ENCODE data around the gene GREB1.

GREB1 gene

GRCh38 chr2:11540996-11541692, 7.3 kb downstream of the GREB1 start:
- no peak for DNase-seq

GRCh38 chr2:11541693-11542274, 7.9 kb downstream of the GREB1 start:
- DNase-seq, result no peak

- DNase-seq, result no peak
Measured at GRCh38 chr2:11542275-11542819, 8.5 kb downstream of the GREB1 start.

- no peak for DNase-seq
Measured at GRCh38 chr2:11543337-11544216, 9.7 kb downstream of the GREB1 start.

GRCh38 chr2:11546072-11546471, 12.2 kb downstream of the GREB1 start:
- no peak for DNase-seq

GRCh38 chr2:11547912-11548497, 14.2 kb downstream of the GREB1 start:
- DNase-seq, result no peak

- no peak for DNase-seq
Measured at GRCh38 chr2:11550302-11550701, 16.5 kb downstream of the GREB1 start.

- DNase-seq, result no peak
Measured at GRCh38 chr2:11550901-11551568, 17.2 kb downstream of the GREB1 start.

GRCh38 chr2:11551569-11552259, 17.9 kb downstream of the GREB1 start:
- DNase-seq, result no peak

GRCh38 chr2:11552260-11552638, 18.4 kb downstream of the GREB1 start:
- no peak for DNase-seq

GRCh38 chr2:11553661-11554398, 20.0 kb downstream of the GREB1 start:
- DNase-seq, result no peak

- DNase-seq, result no peak
Measured at GRCh38 chr2:11554399-11554716, 20.5 kb downstream of the GREB1 start.

- DNase-seq, result no peak
Measured at GRCh38 chr2:11556101-11556806, 22.4 kb downstream of the GREB1 start.

- DNase-seq, result no peak
Measured at GRCh38 chr2:11558214-11558886, 24.5 kb downstream of the GREB1 start.

GRCh38 chr2:11559066-11559785, 25.4 kb downstream of the GREB1 start:
- DNase-seq, result no peak

- DNase-seq, result no peak
Measured at GRCh38 chr2:11559786-11560155, 25.9 kb downstream of the GREB1 start.

- no peak for DNase-seq
Measured at GRCh38 chr2:11560806-11561205, 27.0 kb downstream of the GREB1 start.

GRCh38 chr2:11562011-11562410, 28.2 kb downstream of the GREB1 start:
- no peak for DNase-seq

- no peak for DNase-seq
Measured at GRCh38 chr2:11562476-11562875, 28.6 kb downstream of the GREB1 start.

All from amniotic stem cell (primary cell).